GM20431 (cell line): ENCODE measurements around the gene ANO10.

Source experiments
- in situ Hi-C: fragments of 300-500 bp; cut with MseI, MboI; formaldehyde crosslinking; loops from one replicate; pipeline ENCODE4 v1.15.0; 2020; ENCODE audit warnings: low sequenced_read_pairs; ENCODE audit not compliant: unreplicated experiment

Gene ANO10

DNA sequence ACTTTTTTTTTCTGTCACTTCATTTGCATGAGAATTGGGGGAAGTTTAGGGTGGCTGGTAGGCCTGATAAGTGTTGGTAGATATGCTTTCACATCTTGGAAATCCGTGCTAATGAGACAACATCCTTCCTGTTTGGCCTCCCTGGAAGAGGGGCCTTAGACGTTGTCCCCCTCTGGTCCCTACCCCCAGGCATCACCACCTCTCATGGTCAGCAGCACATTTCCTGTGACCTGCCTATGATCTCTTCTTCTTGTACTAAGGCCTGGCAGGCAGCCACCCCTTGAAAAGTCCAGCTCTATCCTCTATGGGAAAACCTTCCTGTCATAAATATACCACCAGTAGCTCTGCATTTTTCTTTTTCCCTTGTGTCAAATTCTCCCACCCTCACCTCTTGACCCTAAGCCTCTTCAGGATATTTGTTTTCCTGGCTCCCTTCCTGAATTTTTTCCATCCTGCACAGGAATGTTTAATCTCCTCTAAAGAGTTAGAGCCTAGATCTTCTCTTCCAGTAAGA, 227.7 kb downstream of the ANO10 start:
- in situ Hi-C loops = no loop called here

GRCh38 chr3:43391621-43392020, 230.2 kb downstream of the ANO10 start:
- in situ Hi-C loops = no loop called here

DNA sequence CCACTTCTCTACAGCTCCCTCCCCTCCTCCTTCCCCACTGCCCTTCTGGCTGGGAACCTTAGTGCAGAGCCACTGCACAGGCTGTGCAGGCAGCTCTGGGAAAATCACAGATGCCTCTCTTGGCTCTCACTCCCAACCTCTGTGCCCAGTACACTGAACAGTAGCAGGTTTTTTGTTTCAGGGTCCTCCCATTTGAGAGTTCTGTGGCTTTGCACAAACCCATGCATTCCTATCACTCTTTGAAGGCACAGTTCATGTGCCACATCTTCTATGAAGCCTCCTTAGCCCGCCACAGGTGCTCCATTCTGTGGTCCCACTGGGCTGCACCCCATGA, 231.6 kb downstream of the ANO10 start:
- in situ Hi-C loops = no loop called here

DNA sequence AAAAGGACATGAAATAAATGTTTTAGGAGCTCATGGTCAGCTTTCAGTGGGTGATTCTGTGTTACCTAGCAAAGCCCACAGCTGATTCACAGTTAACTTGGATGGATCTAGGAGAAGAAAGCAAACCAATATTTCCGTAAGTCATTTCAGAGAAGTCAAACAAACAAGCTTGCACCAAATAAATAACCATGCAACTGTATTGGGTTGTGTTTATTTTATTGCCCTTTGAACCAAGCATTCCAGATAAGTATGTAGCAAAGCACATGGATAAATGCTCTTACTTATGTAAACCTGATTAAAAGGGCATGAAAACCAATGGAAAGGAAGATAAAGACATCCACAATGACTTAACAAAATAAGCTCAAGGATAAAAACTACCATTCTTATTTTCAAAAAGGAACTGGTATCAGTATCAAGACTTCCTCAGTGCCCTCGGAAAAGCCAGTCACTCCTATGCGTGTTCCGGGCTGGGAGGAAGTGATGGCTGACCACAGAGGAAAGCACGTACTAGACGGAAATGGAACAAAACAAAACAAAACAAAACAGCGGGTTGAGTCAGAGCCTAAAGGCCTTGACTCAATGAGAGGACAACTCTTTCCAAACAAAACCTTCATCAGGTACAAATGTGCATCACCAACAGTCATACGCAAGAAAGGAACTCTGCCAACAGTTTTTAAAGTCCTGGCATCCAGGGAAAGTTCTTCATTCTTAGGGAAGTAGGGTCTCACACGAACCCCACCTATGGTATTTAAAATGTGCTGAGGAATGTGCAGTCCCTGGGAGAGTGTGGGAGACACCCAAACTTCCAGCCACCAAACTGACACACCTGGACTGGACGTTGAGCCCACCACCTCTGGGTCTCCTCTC, 232.2 kb downstream of the ANO10 start:
- in situ Hi-C loops = no loop called here

- in situ Hi-C loops = no loop called here
Observed at GRCh38 chr3:43388915-43389314, 232.9 kb downstream of the ANO10 start.

GRCh38 chr3:43388175-43388574, 233.6 kb downstream of the ANO10 start:
- in situ Hi-C loops = no loop called here

DNA sequence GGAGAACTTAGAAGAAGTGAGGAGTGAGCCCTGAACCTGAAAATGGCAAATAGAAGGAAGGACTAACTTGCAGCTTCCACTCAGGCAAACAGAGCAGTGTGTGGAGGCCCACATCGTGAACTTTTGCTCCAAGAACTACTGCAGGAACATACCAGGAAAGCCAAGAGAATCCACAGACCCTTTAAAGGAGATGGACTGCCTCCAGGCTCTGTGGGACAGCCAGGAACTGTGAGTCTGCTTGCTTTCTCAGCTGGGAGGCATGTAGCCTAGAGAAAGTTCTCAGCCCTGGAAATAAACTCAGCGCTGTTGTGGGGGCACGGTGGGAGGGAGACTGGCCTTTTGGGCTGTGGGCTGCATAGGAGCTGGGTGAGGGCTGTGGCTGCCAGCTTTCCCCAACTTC, 242.5 kb downstream of the ANO10 start:
- in situ Hi-C loops = loop anchor here (10.0 kb wide), 1 partner anchor 225 kb away; no protein-coding TSS in a partner anchor

- in situ Hi-C loops = loop anchor here (10.0 kb wide), 1 partner anchor 224 kb away; no protein-coding TSS in a partner anchor
Observed at GRCh38 chr3:43378066-43378935, 243.5 kb downstream of the ANO10 start.

- in situ Hi-C loops = loop anchor here (10.0 kb wide), 1 partner anchor 219 kb away; no protein-coding TSS in a partner anchor
Observed at GRCh38 chr3:43373560-43373928, 248.3 kb downstream of the ANO10 start.

DNA sequence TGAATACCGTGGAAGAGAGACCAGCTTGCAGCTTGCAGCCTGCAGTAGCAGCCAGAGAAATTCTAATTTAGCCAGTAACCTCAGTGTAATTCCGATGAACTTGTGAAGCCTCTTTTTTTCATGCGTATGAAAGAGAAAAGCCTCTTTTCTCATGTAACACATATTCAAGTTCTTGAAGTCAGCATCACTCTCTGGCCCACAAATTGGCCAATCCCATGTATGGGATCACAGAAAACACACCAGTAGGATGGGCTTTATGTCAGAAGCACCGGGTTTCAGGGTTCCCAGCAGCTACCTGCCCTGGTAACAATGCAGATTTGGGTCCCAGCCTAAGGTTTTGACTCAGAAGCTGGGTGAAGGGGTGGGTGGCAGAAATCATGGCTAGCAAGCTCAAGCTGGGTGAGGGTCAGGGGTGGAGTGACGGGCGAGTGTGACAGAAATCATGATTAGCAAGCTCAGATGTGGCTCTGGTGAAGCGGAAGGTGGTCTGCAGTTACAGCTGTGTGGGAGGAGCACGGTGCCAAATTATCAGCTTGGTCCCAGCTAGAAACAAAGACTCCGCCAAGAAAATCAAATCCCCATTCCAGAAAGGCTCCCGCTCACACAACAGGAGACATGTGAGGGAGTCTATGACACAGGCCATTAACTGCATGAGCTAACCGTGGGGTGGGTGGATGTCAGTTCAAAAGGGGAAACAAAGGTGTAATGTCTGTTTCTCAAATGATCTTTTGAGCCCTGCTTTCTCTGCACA, 248.8 kb downstream of the ANO10 start:
- in situ Hi-C loops = loop anchor here (10.0 kb wide), 1 partner anchor 218 kb away; no protein-coding TSS in a partner anchor

GRCh38 chr3:43372007-43372740, 249.6 kb downstream of the ANO10 start:
- in situ Hi-C loops = loop anchor here (10.0 kb wide), 1 partner anchor 217 kb away; no protein-coding TSS in a partner anchor

- in situ Hi-C loops = loop anchor here (10.0 kb wide), 1 partner anchor 217 kb away; no protein-coding TSS in a partner anchor
Observed at GRCh38 chr3:43371494-43371893, 250.3 kb downstream of the ANO10 start.

GRCh38 chr3:43370293-43370980, 251.4 kb downstream of the ANO10 start:
- in situ Hi-C loops = loop anchor here (10.0 kb wide), 1 partner anchor 216 kb away; no protein-coding TSS in a partner anchor

- in situ Hi-C loops = loop anchor here (10.0 kb wide), 1 partner anchor 215 kb away; no protein-coding TSS in a partner anchor
Observed at GRCh38 chr3:43369404-43370292, 252.2 kb downstream of the ANO10 start.

DNA sequence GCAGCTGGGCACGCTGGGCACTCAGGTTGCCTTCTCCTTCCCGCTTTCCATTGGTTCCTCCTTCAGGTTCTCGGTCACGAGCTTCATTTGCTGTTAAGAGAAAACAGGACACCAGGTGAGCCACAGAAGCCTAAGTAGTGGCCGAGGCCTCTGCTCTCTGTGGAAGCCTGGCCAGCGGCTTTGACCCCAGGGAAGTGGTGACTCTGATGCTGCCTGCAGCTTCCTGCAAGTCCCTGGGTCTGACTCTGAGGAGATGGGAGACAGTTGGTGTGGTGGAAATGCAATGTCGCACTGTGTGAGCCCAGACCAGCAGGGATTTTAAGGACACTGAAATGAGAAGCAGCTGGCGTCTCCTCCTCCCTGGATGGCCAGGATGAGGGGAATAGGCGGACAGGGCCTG, 254.9 kb downstream of the ANO10 start:
- in situ Hi-C loops = no loop called here

DNA sequence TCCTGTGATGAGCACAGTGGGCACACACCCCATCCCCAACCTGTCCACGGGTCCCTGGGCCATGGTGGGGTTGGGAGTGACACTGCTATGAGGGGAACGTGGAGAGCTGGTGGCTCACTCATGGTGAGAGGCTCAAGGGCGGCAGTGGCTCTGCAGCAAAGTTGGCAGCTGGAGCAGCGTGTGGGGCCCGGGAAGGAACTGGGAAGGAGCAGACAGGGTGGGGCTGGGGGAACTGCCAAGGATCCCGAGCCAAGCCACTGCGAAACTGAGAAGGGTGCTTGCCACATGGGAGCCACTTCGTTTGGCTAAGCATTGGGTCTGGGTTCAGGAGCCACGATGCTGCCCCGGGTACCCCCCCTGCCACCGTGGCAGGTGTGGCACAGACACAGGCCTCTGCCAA, 255.3 kb downstream of the ANO10 start:
- in situ Hi-C loops = no loop called here

DNA sequence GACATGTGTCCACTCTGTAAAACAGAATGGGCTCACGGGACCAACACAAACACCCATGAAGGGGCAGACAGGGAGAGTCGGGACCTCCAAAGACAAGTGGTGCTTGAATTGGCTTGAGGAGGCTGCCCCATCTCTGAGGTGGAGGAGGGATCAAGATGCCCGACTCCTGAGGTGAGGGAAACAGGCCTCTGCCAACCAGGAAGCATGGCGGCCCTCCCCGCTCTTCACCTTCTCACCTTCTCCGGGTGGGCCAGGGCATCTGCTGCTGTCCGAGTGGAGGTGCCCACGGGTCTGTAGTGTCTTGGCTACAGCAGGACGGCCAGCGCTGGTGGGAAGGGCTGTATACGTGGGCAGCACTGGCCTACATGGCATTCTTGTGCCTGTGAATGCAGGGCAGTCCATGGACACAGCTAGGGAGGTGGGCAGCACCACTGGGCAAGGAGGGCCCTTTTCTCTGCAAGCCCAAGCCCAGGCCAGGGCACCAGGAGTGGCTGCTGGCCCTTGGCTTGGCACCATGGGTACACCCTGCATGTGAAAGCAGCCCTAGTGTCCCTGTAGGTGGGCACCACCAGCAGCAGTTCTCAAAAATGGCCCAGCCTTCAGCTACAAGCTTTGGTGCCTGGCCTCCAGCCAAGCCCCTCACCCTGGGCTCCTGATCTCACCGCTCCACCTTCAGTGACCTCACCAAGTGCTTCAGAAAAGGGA, 256.1 kb downstream of the ANO10 start:
- in situ Hi-C loops = no loop called here
